Stimulated activated CD4-positive, alpha-beta T cell treated with anti-CD3 and anti-CD28 coated beads, Interleukin-4, amount 100 ng/mL, for 4 hours (primary cell): ENCODE results near the gene FAM177A1.
"Not testable (repeated sequence)": the region's sequence is repeated elsewhere in the genome, so short reads cannot be mapped to it uniquely, and the experiment has no call there.

ENCODE experiments used
- DNase-seq, 2 experiments: peaks; one replicate each; pipeline ENCODE4 v3.0.0-alpha.2; 2020

The FAM177A1 gene

GRCh38 chr14:35046048-35046750, at the start of gene FAM177A1:
TSS of gene FAM177A1 (plus strand) at chr14:35046272. CDS start at chr14:35046464, 192 bp downstream.
- peak; percentile 97 to 98 for DNase-seq

- no peak for DNase-seq
Observed at GRCh38 chr14:34997762-34998161, 48.3 kb upstream of the FAM177A1 start.

- no peak for DNase-seq
Observed at GRCh38 chr14:34999500-34999899, 46.6 kb upstream of the FAM177A1 start.

GRCh38 chr14:35001621-35002020, 44.5 kb upstream of the FAM177A1 start:
- no peak for DNase-seq

DNA sequence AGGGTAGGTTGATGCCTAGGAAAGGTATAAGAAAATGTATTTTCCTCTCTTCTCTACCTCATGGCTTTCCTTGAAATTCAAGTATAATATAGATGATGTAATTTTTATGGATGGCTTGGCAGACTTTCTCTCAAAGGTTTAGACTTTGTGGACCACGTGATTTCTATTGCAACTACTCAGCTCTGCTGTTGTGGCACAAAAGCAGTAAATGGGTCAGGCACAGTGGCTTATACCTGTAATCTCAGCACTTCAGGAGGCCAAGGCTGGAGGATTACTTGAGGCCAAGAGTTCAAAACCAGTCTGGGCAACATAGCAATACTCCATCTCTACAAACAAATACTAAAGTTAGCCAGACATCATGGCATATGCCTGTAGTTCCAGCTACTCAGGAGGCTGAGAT, 41.2 kb upstream of the FAM177A1 start:
- DNase-seq: no peak

- DNase-seq: no peak
Observed at GRCh38 chr14:35016568-35016967, 29.5 kb upstream of the FAM177A1 start.

DNA sequence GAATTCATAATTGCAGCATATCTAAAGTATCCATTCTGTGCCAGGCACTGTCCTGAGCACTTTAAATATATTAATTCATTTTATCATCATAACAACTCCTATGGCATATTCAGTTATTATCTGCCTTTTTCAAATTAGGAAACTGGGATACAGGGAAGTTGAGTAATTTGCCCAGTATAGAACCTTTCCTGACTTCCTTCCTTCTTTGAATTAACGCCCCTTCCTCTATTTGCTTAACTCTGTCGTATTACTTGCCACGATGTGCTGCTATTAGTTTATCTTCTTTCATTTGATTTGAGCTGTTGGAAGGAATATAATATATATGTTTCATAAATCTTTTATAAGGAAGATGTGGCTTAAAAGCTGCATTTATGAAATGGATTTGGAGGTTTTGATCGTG, 25.4 kb upstream of the FAM177A1 start:
- no peak for DNase-seq

DNA sequence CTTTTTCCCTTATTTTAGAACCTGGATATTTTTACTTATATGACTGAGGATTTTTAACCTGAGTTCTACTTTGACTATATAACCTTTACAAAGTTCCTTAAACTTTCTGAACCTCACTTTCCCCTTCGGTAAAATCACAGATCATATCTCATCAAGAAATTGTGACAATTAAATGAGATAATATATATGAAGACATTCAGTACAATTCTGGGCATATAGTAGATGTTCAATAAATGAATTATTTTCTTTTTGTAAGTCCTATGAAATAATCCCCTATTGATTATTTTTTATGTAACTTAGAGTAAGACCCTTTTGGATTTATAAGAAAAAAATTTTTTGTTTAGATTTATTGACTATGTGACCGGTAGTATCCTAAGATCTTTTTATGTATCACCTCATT, 17.6 kb upstream of the FAM177A1 start:
- DNase-seq: no peak

GRCh38 chr14:35032562-35032961, 13.5 kb upstream of the FAM177A1 start:
- DNase-seq: no peak

DNA sequence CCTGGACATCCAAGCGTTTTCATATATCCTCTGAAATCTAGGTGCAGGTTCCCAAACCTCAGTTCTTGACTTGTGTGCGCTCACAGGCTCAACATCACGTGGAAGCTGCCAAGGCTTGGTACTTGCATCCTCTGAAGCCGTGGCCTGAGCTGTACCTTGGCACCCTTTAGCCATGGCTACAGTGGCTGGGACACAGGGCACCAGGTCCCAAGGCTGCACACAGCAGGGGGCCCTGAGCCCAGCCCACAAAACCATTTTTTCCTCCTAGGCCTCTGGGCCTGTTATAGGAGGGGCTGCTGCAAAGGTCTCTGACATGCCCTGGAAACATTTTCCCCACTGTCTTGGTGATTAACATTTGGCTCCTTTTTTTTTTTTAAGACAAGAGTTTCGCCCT, 11.6 kb upstream of the FAM177A1 start:
- no peak for DNase-seq

DNA sequence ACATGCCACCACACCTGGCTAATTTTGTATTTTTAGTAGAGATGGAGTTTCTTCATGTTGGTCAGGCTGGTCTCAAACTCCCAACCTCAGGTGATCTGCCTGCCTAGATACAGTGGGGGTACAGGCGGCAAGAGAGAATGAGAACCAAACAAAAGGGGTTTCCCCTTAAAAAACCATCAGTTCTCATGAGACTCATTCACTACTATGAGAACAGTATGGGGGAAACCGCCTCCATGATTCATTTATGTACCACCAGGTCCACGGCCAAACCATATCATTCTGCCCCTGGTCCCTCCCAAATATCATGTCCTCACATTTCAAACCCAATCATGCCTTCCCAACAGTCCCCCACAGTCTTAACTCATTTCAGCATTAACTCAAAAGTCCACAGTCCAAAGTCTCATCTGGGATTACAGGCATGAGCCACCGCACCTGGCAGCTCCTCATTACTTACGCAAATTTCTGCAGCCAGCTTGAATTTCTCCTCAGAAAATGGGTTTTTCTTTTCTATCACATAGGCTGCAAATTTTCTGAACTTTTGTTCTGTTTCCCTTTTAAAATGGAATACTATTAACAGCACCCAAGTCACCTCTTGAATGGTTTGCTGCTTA, 11.0 kb upstream of the FAM177A1 start:
- not testable (repeated sequence) for DNase-seq

DNA sequence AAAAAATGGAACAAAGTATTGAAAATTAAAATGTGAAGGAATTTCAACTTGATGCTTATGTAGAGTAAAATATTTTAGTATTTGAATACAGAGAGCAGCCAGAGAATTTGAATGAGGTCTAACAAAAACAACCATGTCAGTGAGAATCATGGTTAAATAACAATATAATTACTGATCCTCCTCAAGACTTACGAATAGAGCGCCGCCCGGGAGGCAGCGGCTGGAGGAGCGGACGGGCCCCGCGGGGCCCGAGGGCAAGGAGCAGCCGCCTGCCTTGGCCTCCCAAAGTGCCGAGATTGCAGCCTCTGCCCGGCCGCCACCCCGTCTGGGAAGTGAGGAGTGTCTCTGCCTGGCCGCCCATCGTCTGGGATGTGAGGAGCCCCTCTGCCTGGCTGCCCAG, 7.8 kb upstream of the FAM177A1 start:
- not testable (repeated sequence) for DNase-seq

DNA sequence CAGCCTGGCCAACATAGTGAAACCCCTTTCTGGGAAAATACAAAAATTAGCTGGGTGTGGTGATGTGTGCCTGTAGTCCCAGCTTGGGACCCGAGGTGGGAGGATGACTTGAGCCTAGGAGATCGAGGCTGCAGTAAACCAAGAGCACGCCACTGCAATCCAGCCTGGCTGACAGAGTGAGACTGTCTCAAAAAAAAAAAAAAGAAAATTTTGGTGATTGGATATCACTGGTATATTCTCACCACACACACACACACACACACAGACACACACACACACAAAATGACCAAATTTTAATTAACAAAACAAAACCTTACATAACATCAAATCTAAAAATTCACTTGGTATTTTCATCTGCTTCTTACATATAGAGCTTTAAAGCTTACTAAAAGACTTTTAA, 3.4 kb upstream of the FAM177A1 start:
- no peak for DNase-seq

DNA sequence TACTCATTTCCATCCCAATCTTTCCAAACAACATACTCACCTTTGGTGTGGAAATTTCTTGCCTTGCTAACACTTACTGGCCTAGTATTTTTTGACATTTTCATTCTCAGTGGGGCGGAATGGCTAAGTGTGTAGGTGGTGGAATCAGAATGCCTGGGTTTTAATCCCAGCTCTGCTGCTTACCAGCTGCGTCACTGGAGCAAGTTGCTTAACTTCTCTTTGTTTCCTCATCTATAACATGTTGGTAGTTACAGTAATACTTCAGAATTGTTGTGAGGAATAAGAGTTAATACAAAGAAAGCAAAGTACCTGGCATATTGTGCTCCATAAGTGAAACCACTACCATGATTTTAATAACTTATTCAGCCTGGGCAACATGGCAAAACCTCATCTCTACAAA, 3.0 kb upstream of the FAM177A1 start:
- DNase-seq: no peak

DNA sequence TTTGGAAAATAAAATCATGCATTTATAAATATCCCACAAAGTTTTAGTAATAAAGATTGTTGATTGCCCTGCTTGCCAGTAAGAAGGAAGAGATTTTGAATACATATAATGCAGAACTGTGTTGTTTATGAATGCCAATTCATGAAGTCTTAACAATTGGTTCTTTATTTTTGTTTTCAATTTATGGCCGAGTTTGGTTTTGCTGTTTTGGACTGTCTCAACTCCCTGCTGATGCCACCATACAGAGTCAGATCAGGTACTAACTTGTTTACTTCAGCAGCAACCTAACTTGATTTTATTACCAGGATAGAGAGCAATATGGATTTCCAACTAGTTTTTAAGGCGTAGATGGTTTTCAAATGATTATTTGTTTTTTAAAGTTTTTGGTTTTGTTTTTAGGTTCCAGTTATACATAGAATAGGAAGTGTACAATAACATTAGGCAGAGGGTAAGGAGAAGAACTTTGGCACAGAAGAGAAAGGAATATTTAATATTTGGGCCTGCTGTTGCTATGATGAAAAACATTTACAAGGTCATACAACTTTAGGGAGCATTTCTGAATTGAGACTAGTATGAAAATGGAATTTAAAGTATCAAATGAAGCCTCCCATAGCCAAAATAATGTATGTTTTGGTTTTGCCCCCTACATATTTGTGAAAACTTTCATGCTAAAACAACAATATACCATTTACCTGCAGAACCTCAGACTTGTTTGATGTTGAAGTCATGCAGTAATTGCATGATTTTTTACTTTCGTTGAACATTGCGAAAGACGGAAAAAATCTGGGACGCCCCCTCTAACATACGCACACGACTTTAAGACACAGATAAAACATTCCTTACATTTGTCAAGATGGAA, 904 bp upstream of the FAM177A1 start:
- no peak for DNase-seq

GRCh38 chr14:35045798-35046047, 349 bp upstream of the FAM177A1 start:
- no peak for DNase-seq

- DNase-seq: no peak
Observed at GRCh38 chr14:35046751-35047536, 872 bp downstream of the FAM177A1 start.

GRCh38 chr14:35047976-35048513, 2.0 kb downstream of the FAM177A1 start:
- DNase-seq: no peak

- no peak for DNase-seq
Observed at GRCh38 chr14:35050652-35051051, 4.6 kb downstream of the FAM177A1 start.

DNA sequence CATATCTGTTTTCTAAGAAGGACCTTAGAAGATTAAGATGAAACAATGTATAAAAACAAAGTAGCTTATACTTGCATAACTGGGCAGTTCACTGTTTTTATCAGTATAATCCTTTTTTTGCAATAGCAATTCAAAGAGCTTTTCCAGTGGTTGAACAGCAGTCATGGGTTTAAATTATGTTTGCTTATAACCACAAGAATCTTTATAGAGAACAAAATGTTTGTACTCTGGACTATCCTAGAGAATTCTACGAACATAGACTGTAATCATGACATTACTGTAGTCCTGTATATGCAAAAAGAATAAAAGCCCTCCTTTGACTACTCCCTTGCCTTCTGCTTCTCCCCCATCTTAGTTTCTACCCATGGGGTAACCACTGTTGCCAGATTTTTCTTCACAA, 5.7 kb downstream of the FAM177A1 start:
- DNase-seq: no peak

DNA sequence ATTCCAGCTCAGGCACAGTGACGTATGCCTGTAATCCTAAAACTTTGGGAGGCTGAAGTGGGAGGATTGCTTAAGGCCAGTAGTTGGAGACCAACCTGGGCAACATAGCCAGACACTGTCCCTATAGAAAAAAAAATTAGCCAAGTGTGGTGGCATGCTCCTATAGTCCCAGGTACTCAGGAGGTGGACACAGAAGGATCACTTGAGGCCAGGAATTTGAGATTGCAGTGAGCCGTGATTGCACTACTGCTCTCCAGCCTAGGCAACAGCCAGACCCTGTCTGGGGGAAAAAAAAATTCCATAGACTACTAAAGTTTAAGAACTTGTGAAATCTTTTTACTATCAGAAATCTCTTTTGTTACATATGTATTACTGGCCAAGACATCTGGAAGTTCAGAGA, 6.6 kb downstream of the FAM177A1 start:
- DNase-seq: no peak

DNA sequence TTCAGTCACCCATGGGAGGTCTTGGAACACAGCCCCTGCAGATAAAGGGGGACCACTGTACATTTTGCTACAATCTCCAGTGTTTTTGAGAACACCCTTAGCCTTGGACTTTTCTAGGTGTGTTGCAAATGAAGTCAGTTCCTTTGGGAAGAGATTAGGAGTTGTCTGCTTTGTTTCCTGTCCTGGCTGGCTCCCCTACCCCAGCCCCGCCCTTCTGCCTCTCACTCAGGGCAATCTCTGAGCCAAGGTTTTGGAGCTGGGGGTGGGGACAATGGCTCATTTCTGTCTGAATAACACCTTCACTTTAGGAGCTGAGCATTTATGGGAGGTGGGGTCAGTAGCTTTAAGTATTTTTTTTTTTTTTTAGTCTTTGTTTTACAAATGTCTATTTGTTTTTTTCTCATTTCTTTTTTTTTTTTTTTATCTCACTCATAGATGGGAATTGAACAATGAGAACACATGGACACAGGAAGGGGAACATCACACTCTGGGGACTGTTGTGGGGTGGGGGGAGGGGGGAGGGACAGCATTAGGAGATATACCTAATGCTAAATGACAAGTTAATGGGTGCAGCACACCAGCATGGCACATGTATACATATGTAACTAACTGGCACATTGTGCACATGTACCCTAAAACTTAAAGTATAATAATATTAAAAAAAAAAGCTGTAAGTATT, 15.2 kb downstream of the FAM177A1 start:
- not testable (repeated sequence) for DNase-seq
